H1 (cell line): ENCODE measurements around the gene MRPS26. TPM values are rescaled to one million over a fixed set of nuclear protein-coding genes. Genes with fewer than 3 reads are reported as not detected.

Source experiments
- CTCF ChIA-PET: fragments of 300-600 bp; sonication (Branson Sonifier 250); formaldehyde crosslinking; loops from one replicate; lab custom pipeline; 2021; ENCODE audit not compliant: partially characterized antibody; lab: Charles Lee
- POLR2A ChIA-PET: fragments of 300-600 bp; sonication (Branson Sonifier 250); formaldehyde crosslinking; loops from one replicate; lab custom pipeline; 2021; ENCODE audit warnings: inconsistent platforms; ENCODE audit not compliant: partially characterized antibody; lab: Charles Lee
- DNase-seq, 2 experiments: peaks; one replicate each; pipeline versions ENCODE4 v3.0.0 to v3.0.0-alpha.2; 2010 to 2022; ENCODE audit warnings: low spot score in 2 of 2, low read depth in 1 of 2, mixed read lengths in 1 of 2
- FAIRE-seq: peaks from 2 replicates; lab custom pipeline; 2011; peaks lifted over from hg19 to GRCh38; lab: Jason Lieb, UNC
- H2AFZ ChIP-seq: 2 replicates; pipeline ENCODE4 v1.8.1; 2012; ENCODE audit warnings: low read length, inconsistent platforms
- H2AK5ac ChIP-seq: 2 replicates; pipeline ENCODE4 v1.6.1; 2013; ENCODE audit warnings: low read depth, low read length
- H2BK120ac ChIP-seq: replicated peaks from 2 replicates; pipeline ENCODE3; 2013; ENCODE audit warnings: low read depth, low read length, inconsistent platforms
- H2BK12ac ChIP-seq: 2 replicates; pipeline ENCODE4 v1.6.1; 2013; ENCODE audit warnings: low read depth, low read length
- H2BK15ac ChIP-seq: 2 replicates; pipeline ENCODE4 v1.6.1; 2013; ENCODE audit warnings: low read length
- H2BK20ac ChIP-seq: 2 replicates; pipeline ENCODE4 v1.6.1; 2013; ENCODE audit warnings: low read length
- H2BK5ac ChIP-seq: 2 replicates; pipeline ENCODE4 v1.6.1; 2013; ENCODE audit warnings: low read depth, low read length
- H3K14ac ChIP-seq: 2 replicates; pipeline ENCODE4 v1.6.1; 2013; ENCODE audit warnings: inconsistent platforms; ENCODE audit not compliant: insufficient read length
- H3K18ac ChIP-seq: 2 replicates; pipeline ENCODE4 v1.6.1; 2013; ENCODE audit warnings: low read length; ENCODE audit errors: extremely low read depth
- H3K23ac ChIP-seq: 2 replicates; pipeline ENCODE4 v1.6.1; 2013; ENCODE audit warnings: inconsistent platforms; ENCODE audit not compliant: insufficient read length
- H3K23me2 ChIP-seq: 2 replicates; pipeline ENCODE4 v1.6.1; 2013; ENCODE audit warnings: low read depth, low read length
- H3K27ac ChIP-seq: 2 replicates; pipeline ENCODE4 v1.6.1; 2011; ENCODE audit warnings: low read depth, low read length, inconsistent platforms
- H3K27me3 ChIP-seq, 4 experiments: replicated peaks in 1 of 4; 1 replicate in 1 of 4; 2 replicates in 3 of 4; pipeline versions ENCODE4 v1.6.1 to v1.8.1; 2011 to 2013; ENCODE audit warnings: low read length in 3 of 4, mild to moderate bottlenecking in 3 of 4, inconsistent platforms in 2 of 4, mixed read lengths in 2 of 4, moderate library complexity in 1 of 4; ENCODE audit not compliant: control insufficient read depth in 3 of 4, insufficient read depth in 3 of 4; ENCODE audit errors: extremely low read depth in 1 of 4
- H3K36me3 ChIP-seq, 4 experiments: 2 replicates each; pipeline versions ENCODE4 v1.6.1 to v1.8.1; 2011 to 2013; ENCODE audit warnings: mild to moderate bottlenecking in 4 of 4, low read length in 3 of 4, moderate library complexity in 2 of 4, control low read depth in 1 of 4, inconsistent platforms in 1 of 4; ENCODE audit not compliant: insufficient read depth in 4 of 4, control insufficient read depth in 2 of 4
- H3K4ac ChIP-seq: replicated peaks from 2 replicates; pipeline ENCODE3; 2013; ENCODE audit warnings: low read length, low read depth, mixed read lengths, inconsistent platforms; ENCODE audit not compliant: insufficient read length
- H3K4me1 ChIP-seq, 4 experiments: replicated peaks in 1 of 4; 1 replicate in 1 of 4; 2 replicates in 3 of 4; pipeline versions ENCODE4 v1.6.1 to v1.8.1; 2011 to 2013; ENCODE audit warnings: low read length in 3 of 4, inconsistent platforms in 2 of 4, mixed read lengths in 1 of 4; ENCODE audit not compliant: insufficient read depth in 4 of 4, control insufficient read depth in 3 of 4
- H3K4me2 ChIP-seq, 2 experiments: 2 replicates each; pipeline versions ENCODE4 v1.6.1 to v1.8.1; 2011 to 2013; ENCODE audit warnings: low read depth in 2 of 2, low read length in 2 of 2, control low read depth in 1 of 2, inconsistent platforms in 1 of 2, mild to moderate bottlenecking in 1 of 2; ENCODE audit not compliant: insufficient read depth in 1 of 2
- H3K4me3 ChIP-seq, 4 experiments: fragments of 200-600, 300-600 bp in 1 of 4; sonication (generic), shearing (Covaris generic), sonication (Bioruptor Twin) in 1 of 4; 2 replicates each; pipeline versions ENCODE4 v1.5.1 to v1.8.1; 2011 to 2016; ENCODE audit warnings: low read length in 4 of 4, low read depth in 3 of 4, control low read depth in 2 of 4, inconsistent platforms in 2 of 4, mild to moderate bottlenecking in 2 of 4, mixed read lengths in 1 of 4, moderate library complexity in 1 of 4; ENCODE audit not compliant: insufficient read depth in 2 of 4; ENCODE audit errors: extremely low read depth in 1 of 4
- H3K56ac ChIP-seq: replicated peaks from 2 replicates; pipeline ENCODE3; 2013; ENCODE audit warnings: low read depth, mild to moderate bottlenecking, mixed read lengths, low read length, inconsistent platforms; ENCODE audit not compliant: insufficient read length
- H3K79me1 ChIP-seq: 2 replicates; pipeline ENCODE4 v1.6.1; 2013; ENCODE audit warnings: low read depth, low read length, control low read depth
- H3K79me2 ChIP-seq, 2 experiments: 2 replicates each; pipeline versions ENCODE4 v1.6.1 to v1.8.1; 2012 to 2013; ENCODE audit warnings: low read length in 2 of 2, mild to moderate bottlenecking in 2 of 2, inconsistent platforms in 1 of 2; ENCODE audit not compliant: insufficient read depth in 2 of 2, control insufficient read depth in 1 of 2
- H3K9ac ChIP-seq, 4 experiments: replicated peaks in 1 of 4; 1 replicate in 1 of 4; 2 replicates in 3 of 4; pipeline versions ENCODE4 v1.6.1 to v1.8.1; 2011 to 2013; ENCODE audit warnings: low read depth in 3 of 4, low read length in 3 of 4, control low read depth in 2 of 4, mild to moderate bottlenecking in 2 of 4, moderate library complexity in 2 of 4, inconsistent platforms in 1 of 4; ENCODE audit errors: extremely low read depth in 1 of 4
- H3K9me3 ChIP-seq, 2 experiments: 2 replicates each; pipeline versions ENCODE4 v1.6.1 to v1.8.1; 2012 to 2013; ENCODE audit warnings: mild to moderate bottlenecking in 2 of 2, moderate library complexity in 2 of 2, control low read depth in 1 of 2, inconsistent platforms in 1 of 2, low read depth in 1 of 2, low read length in 1 of 2, mixed read lengths in 1 of 2; ENCODE audit not compliant: insufficient read depth in 2 of 2
- H4K20me1 ChIP-seq, 2 experiments: replicated peaks in 1 of 2; 2 replicates each; pipeline versions ENCODE3 to v1.8.1; 2011 to 2013; ENCODE audit warnings: inconsistent platforms in 2 of 2, low read length in 2 of 2, mild to moderate bottlenecking in 1 of 2; ENCODE audit not compliant: insufficient read depth in 2 of 2, control insufficient read depth in 1 of 2
- H4K5ac ChIP-seq: 2 replicates; pipeline ENCODE4 v1.6.1; 2013; ENCODE audit warnings: low read length, low read depth, mixed read lengths, inconsistent platforms; ENCODE audit not compliant: insufficient read length
- H4K8ac ChIP-seq: 2 replicates; pipeline ENCODE4 v1.8.0; 2013; ENCODE audit warnings: mild to moderate bottlenecking, moderate library complexity, low read length, inconsistent platforms; ENCODE audit not compliant: insufficient read depth; ENCODE audit errors: extremely low read depth
- H4K91ac ChIP-seq: replicated peaks from 2 replicates; pipeline ENCODE3; 2013; ENCODE audit warnings: low read length, mixed read lengths, inconsistent platforms; ENCODE audit not compliant: insufficient read length
- BCL11A ChIP-seq, 2 experiments: IDR thresholded peaks; one replicate each; pipeline ENCODE4 v1.6.1; 2011; ENCODE audit warnings: low read depth in 2 of 2, low read length in 2 of 2, mild to moderate bottlenecking in 2 of 2
- EGR1 ChIP-seq: IDR thresholded peaks from 2 replicates; pipeline ENCODE4 v1.6.1; 2011; ENCODE audit warnings: low read depth, low read length, borderline replicate concordance
- GABPA ChIP-seq: IDR thresholded peaks from 2 replicates; pipeline ENCODE4 v1.6.1; 2011; ENCODE audit warnings: mild to moderate bottlenecking, low read length, moderate library complexity, borderline replicate concordance; ENCODE audit not compliant: insufficient read depth
- HDAC6 ChIP-seq: IDR thresholded peaks from one replicate; pipeline ENCODE4 v1.7.1; 2012; ENCODE audit warnings: low read depth, mild to moderate bottlenecking, inconsistent platforms, low read length, moderate library complexity
- JUN ChIP-seq: IDR thresholded peaks from 2 replicates; pipeline ENCODE4 v1.6.1; 2011; ENCODE audit warnings: low read depth, mild to moderate bottlenecking, improper control_type of control experiment, low read length
- RAD21 ChIP-seq, 2 experiments: IDR thresholded peaks in 1 of 2; conservative IDR thresholded peaks in 1 of 2; 2 replicates each; pipeline ENCODE4 v1.6.1; 2011; ENCODE audit warnings: low read depth in 2 of 2, low read length in 2 of 2, improper control_type of control experiment in 1 of 2, inconsistent platforms in 1 of 2, mild to moderate bottlenecking in 1 of 2, moderate library complexity in 1 of 2
- RFX5 ChIP-seq: IDR thresholded peaks from 2 replicates; pipeline ENCODE4 v1.6.1; 2011; ENCODE audit warnings: low read depth, low read length, improper control_type of control experiment, borderline replicate concordance
- SIN3A ChIP-seq, 2 experiments: IDR thresholded peaks in 1 of 2; conservative IDR thresholded peaks in 1 of 2; 2 replicates each; pipeline ENCODE4 v1.6.1; 2011 to 2012; ENCODE audit warnings: low read length in 2 of 2, improper control_type of control experiment in 1 of 2, low read depth in 1 of 2, mild to moderate bottlenecking in 1 of 2
- TAF1 ChIP-seq: IDR thresholded peaks from 2 replicates; pipeline ENCODE4 v1.6.1; 2011; ENCODE audit warnings: mild to moderate bottlenecking, low read depth, low read length
- WGBS, 2 experiments: shearing (Covaris generic) in 1 of 2; methylation state at CpG; one replicate each; pipeline versions ENCODE4 v1.1.6 to v1.1.7; 2013 to 2015; ENCODE audit warnings: low lambda C conversion rate in 2 of 2, mixed read lengths in 2 of 2, inconsistent platforms in 1 of 2, low coverage in 1 of 2, missing lambda C conversion rate in 1 of 2; ENCODE audit not compliant: insufficient replicate concordance in 2 of 2, insufficient coverage in 1 of 2, insufficient read length in 1 of 2; ENCODE audit errors: extremely low coverage in 1 of 2, missing lambda C conversion rate in 1 of 2; 5-methylcytosine and 5-hydroxymethylcytosine counted together
- polyA plus RNA-seq, 7 experiments: library from polyadenylated mRNA; depleted of rRNA in 3 of 7; stranded (reverse) in 5 of 7; unstranded in 2 of 7; fragments of >200 nt in 5 of 7; fragments of 200-250 nt in 2 of 7; gene quantifications; 1 replicate in 5 of 7; 2 replicates in 1 of 7; 4 replicates in 1 of 7; pipeline versions ENCODE4 v1.2.1 to v1.2.3, GENCODE V29; 2011 to 2013; ENCODE audit warnings: missing spikeins in 2 of 7, mixed read lengths in 2 of 7
- total RNA-seq: library from RNA; stranded (reverse); fragmentation: NEBNext Ultra II Directional; extraction: Animal tissue kit (Norgen Biotek cat#: 25700); gene quantifications from 2 replicates; pipeline ENCODE4 v1.2.1, GENCODE V29; 2021

Gene MRPS26
- total and polyA plus RNA-seq, 2 of the 8 experiments (the other 6 are each of a cell fraction or from before 2014, with no cell fraction given), result 83.6 to 103 TPM

DNA sequence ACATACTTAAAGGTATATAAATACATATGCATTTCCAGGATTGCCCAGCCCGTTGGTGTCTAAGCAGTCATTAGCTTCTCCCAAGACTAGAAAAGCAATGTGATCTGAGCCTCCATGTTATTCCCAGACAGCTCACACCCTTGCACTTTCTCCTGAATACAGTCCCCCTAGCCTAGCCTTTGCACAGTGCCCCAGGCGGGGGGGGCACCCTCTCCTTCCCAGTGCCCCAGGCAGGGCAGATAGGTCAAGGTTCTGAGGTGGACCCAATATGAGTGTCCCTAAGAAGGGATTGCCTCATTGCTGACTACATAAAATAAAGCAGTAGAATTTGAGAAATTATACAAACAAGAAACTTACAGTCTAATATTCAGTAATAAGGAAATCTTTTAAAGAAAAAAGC is 17.9 kb upstream of the MRPS26 start:
- H3K36me3 ChIP-seq, result peaks cover 11 to 45% (median 33%) of the 10 kb centered on the region in 4 experiments; a peak in 7 of 8 replicates
- no peak for TF ChIP-seq GABPA
- TF ChIP-seq HDAC6, result no peak
- no peak for TF ChIP-seq EGR1
- no peak for TF ChIP-seq BCL11A (IDR thresholded peaks at IDR 0.05; ENCODE audit: low read depth in 2 of 2, low read length in 2 of 2)
- no peak for TF ChIP-seq RFX5
- TF ChIP-seq RAD21 (IDR thresholded peaks at IDR 0.05 in 1 of 2, conservative IDR thresholded peaks at IDR 0.05 in 1 of 2; ENCODE audit: low read depth in 2 of 2, low read length in 2 of 2), result no peak
- TF ChIP-seq JUN, result no peak
- no peak for TF ChIP-seq TAF1
- TF ChIP-seq SIN3A (conservative IDR thresholded peaks at IDR 0.05 in 1 of 2, IDR thresholded peaks at IDR 0.05 in 1 of 2; ENCODE audit: low read depth in 1 of 2, low read length in 2 of 2), result no peak
- H3K79me2 ChIP-seq, result no peaks in the 10 kb centered on the region
- H3K14ac ChIP-seq, result no peak overlapping the region
- H4K91ac ChIP-seq, result no peak overlapping the region
- peaks cover 0 to 3% of the 10 kb centered on the region in 2 experiments for H4K20me1 ChIP-seq
- WGBS, 2 experiments, result 88% methylated on average over 2 of the region's 2 CpGs; no CpG with 5 or more reads in 1 of the 2 experiments
- DNase-seq (no peak), FAIRE-seq (no peak)
- ChIA-PET CTCF (interaction anchor here (2.6 kb wide), 1 partner anchor 27 kb away, joined by 9 read pairs; no protein-coding TSS in a partner anchor), POLR2A (no interaction called here)
- H2BK12ac ChIP-seq, result no peak overlapping the region
- no peaks in the 10 kb centered on the region for H3K79me1 ChIP-seq
- H4K5ac ChIP-seq, result no peak overlapping the region
- H3K4me1 ChIP-seq, result no peaks in the 10 kb centered on the region
- H2BK5ac ChIP-seq, result no peak overlapping the region
- no peak overlapping the region for H2AFZ ChIP-seq
- H3K4ac ChIP-seq, result no peak overlapping the region
- H3K23me2 ChIP-seq, result no peaks in the 10 kb centered on the region
- H3K27ac ChIP-seq, result no peak overlapping the region
- H2AK5ac ChIP-seq, result no peak overlapping the region
- no peak overlapping the region for H2BK120ac ChIP-seq
- H3K56ac ChIP-seq, result no peak overlapping the region
- no peak overlapping the region for H3K23ac ChIP-seq
- H3K9ac ChIP-seq, result no peak overlapping the region
- no peak overlapping the region for H4K8ac ChIP-seq
- H3K18ac ChIP-seq, result no peak overlapping the region
- H3K4me2 ChIP-seq, result no peak overlapping the region
- no peak overlapping the region for H2BK20ac ChIP-seq
- H3K9me3 ChIP-seq, result no peaks in the 10 kb centered on the region
- H3K27me3 ChIP-seq, result peaks cover 0 to 2% (median 0%) of the 10 kb centered on the region in 4 experiments; a peak in 1 of 7 replicates
- no peak overlapping the region for H3K4me3 ChIP-seq
- no peak overlapping the region for H2BK15ac ChIP-seq
